Measurements from ENCODE around the gene PERP. TPM values are rescaled to one million over a fixed set of nuclear protein-coding genes. Genes with fewer than 3 reads are reported as not detected.

Gene PERP
- total and polyA plus RNA-seq, 4 donors = 14.7 to 57.8 (median 30.3) TPM

DNA sequence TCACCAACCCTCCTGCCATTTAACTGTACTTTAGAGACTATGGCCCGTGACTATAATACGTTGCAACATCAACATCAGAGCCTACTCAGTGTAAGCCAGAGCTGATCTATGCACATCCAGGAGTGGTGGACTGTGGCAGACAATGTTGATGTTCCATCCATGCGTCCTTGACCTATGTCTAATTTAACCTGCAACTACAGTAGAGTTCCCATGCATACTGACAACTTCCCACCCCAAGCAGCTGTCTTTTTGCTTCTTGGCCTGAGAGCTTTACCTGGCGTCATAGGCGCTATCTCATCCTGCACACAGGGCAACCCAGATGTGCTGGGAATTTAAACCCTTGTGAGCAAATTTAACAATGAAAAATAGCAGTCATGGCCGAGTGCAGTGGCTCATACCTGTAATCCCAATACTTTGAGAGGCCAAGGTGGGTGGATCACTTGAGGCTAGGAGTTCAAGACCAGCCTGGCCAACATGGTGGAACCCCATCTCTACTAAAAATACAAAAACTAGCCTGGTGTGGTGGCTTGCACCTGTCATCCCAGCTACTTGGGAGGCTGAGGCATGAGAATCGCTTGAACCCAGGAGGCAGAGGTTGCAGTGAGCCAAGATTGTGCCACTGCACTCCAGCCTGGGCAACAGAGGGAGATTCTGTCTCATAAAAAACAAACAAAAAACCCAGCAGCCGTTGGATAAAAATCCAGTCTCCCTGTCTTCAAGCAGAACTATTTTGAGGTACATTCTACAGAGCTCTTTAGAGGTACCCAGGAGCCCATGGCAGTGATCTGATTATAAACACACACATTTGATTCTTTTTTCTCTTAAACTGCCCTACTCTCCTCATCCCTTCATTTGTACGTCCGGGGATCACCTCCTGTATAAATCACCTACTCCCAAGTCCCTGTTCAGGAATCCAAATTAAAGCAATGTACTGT is 22.0 kb downstream of the PERP start:
- Histone ChIP-seq H3K27ac (ENCODE audit: low read depth in 1 of 2, low read length in 2 of 2) (peak overlapping the region; percentile 60 to 72), H3K9ac (ENCODE audit: low read depth in 1 of 2, low read length in 2 of 2) (peak overlapping the region in 1 of 2 donors; percentile 24), H3K4me1 (ENCODE audit: control insufficient read depth in 4 of 4, insufficient read depth in 4 of 4, low read length in 3 of 4) (peaks cover 2 to 24% (median 8%) of the 10 kb centered on the region in 4 donors), H3K27me3 (ENCODE audit: control insufficient read depth in 4 of 4, insufficient read depth in 4 of 4, low read length in 3 of 4) (no peaks in the 10 kb centered on the region), H3K36me3 (ENCODE audit: control insufficient read depth in 4 of 4, insufficient read depth in 3 of 4, low read depth in 1 of 4, low read length in 3 of 4) (no peaks in the 10 kb centered on the region), H3K4me3 (ENCODE audit: low read depth in 1 of 3, low read length in 3 of 3) (peak overlapping the region in 1 of 3 donors; percentile 21), H3K9me3 (ENCODE audit: control insufficient read depth in 4 of 4, low read length in 3 of 4) (no peaks in the 10 kb centered on the region)
- TF ChIP-seq, protein P1, sequence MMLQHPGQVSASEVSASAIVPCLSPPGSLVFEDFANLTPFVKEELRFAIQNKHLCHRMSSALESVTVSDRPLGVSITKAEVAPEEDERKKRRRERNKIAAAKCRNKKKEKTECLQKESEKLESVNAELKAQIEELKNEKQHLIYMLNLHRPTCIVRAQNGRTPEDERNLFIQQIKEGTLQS (IDR thresholded peaks at IDR 0.05) = no peak
- TF ChIP-seq TAF1 (conservative IDR thresholded peaks at IDR 0.05) = no peak
- TF ChIP-seq, protein P2, sequence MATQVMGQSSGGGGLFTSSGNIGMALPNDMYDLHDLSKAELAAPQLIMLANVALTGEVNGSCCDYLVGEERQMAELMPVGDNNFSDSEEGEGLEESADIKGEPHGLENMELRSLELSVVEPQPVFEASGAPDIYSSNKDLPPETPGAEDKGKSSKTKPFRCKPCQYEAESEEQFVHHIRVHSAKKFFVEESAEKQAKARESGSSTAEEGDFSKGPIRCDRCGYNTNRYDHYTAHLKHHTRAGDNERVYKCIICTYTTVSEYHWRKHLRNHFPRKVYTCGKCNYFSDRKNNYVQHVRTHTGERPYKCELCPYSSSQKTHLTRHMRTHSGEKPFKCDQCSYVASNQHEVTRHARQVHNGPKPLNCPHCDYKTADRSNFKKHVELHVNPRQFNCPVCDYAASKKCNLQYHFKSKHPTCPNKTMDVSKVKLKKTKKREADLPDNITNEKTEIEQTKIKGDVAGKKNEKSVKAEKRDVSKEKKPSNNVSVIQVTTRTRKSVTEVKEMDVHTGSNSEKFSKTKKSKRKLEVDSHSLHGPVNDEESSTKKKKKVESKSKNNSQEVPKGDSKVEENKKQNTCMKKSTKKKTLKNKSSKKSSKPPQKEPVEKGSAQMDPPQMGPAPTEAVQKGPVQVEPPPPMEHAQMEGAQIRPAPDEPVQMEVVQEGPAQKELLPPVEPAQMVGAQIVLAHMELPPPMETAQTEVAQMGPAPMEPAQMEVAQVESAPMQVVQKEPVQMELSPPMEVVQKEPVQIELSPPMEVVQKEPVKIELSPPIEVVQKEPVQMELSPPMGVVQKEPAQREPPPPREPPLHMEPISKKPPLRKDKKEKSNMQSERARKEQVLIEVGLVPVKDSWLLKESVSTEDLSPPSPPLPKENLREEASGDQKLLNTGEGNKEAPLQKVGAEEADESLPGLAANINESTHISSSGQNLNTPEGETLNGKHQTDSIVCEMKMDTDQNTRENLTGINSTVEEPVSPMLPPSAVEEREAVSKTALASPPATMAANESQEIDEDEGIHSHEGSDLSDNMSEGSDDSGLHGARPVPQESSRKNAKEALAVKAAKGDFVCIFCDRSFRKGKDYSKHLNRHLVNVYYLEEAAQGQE (IDR thresholded peaks at IDR 0.05) = no peak
- TF ChIP-seq EGR1 (IDR thresholded peaks at IDR 0.05; ENCODE audit: low read depth in 2 of 2) = no peak
- no peak for TF ChIP-seq NR2F2 (IDR thresholded peaks at IDR 0.05)
- no peak for TF ChIP-seq YY1 (IDR thresholded peaks at IDR 0.05)
- TF ChIP-seq JUND (IDR thresholded peaks at IDR 0.05) = no peak
- no peak for TF ChIP-seq FOXA1 (IDR thresholded peaks at IDR 0.05)
- no peak for TF ChIP-seq FOXA2 (IDR thresholded peaks at IDR 0.05)
- TF ChIP-seq, protein P3, sequence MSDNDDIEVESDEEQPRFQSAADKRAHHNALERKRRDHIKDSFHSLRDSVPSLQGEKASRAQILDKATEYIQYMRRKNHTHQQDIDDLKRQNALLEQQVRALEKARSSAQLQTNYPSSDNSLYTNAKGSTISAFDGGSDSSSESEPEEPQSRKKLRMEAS (IDR thresholded peaks at IDR 0.05) = no peak
- no peak for TF ChIP-seq HNF4A (conservative IDR thresholded peaks at IDR 0.05)
- no peak for TF ChIP-seq RXRA (IDR thresholded peaks at IDR 0.05)
- no peak for TF ChIP-seq GABPA (IDR thresholded peaks at IDR 0.05 in 1 of 2, conservative IDR thresholded peaks at IDR 0.05 in 1 of 2)
- TF ChIP-seq, protein P4, sequence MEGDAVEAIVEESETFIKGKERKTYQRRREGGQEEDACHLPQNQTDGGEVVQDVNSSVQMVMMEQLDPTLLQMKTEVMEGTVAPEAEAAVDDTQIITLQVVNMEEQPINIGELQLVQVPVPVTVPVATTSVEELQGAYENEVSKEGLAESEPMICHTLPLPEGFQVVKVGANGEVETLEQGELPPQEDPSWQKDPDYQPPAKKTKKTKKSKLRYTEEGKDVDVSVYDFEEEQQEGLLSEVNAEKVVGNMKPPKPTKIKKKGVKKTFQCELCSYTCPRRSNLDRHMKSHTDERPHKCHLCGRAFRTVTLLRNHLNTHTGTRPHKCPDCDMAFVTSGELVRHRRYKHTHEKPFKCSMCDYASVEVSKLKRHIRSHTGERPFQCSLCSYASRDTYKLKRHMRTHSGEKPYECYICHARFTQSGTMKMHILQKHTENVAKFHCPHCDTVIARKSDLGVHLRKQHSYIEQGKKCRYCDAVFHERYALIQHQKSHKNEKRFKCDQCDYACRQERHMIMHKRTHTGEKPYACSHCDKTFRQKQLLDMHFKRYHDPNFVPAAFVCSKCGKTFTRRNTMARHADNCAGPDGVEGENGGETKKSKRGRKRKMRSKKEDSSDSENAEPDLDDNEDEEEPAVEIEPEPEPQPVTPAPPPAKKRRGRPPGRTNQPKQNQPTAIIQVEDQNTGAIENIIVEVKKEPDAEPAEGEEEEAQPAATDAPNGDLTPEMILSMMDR (IDR thresholded peaks at IDR 0.05; ENCODE audit: low read depth, low read length, missing input control) = no peak
- TF ChIP-seq, protein P5, sequence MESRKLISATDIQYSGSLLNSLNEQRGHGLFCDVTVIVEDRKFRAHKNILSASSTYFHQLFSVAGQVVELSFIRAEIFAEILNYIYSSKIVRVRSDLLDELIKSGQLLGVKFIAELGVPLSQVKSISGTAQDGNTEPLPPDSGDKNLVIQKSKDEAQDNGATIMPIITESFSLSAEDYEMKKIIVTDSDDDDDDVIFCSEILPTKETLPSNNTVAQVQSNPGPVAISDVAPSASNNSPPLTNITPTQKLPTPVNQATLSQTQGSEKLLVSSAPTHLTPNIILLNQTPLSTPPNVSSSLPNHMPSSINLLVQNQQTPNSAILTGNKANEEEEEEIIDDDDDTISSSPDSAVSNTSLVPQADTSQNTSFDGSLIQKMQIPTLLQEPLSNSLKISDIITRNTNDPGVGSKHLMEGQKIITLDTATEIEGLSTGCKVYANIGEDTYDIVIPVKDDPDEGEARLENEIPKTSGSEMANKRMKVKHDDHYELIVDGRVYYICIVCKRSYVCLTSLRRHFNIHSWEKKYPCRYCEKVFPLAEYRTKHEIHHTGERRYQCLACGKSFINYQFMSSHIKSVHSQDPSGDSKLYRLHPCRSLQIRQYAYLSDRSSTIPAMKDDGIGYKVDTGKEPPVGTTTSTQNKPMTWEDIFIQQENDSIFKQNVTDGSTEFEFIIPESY (IDR thresholded peaks at IDR 0.05) = no peak
- no peak for TF ChIP-seq SP1 (IDR thresholded peaks at IDR 0.05)
- no peak for TF ChIP-seq RAD21 (IDR thresholded peaks at IDR 0.05)
- WGBS = 72% methylated on average over 10 of the region's 10 CpGs
- no peak for DNase-seq (ENCODE audit: low spot score)
